GM03348 (cell line): ENCODE data around the gene EIPR1.
"Not testable (repeated sequence)": the region's sequence is repeated elsewhere in the genome, so short reads cannot be mapped to it uniquely, and the experiment has no call there.

Experiments used
- DNase-seq: peaks from one replicate; pipeline ENCODE4 v3.0.0; 2012; ENCODE audit warnings: low spot score

Gene EIPR1

DNA sequence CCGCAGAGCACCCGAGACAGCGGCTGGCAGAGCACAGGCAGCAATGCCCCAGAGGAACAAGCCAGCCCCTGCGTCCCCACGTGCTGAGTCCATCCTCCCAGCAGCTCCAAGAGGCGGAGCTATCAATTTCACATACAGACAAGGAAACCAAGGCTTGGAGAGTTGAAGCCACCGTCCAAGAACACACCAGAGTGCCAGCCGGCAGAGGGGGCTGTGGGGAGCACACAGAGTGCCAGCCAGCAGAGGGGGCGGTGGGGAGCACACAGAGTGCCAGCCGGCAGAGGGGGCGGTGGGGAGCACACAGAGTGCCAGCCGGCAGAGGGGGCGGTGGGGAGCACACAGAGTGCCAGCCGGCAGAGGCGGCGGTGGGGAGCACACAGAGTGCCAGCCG is 91.0 kb downstream of the EIPR1 start:
- DNase-seq = not testable (repeated sequence)

DNA sequence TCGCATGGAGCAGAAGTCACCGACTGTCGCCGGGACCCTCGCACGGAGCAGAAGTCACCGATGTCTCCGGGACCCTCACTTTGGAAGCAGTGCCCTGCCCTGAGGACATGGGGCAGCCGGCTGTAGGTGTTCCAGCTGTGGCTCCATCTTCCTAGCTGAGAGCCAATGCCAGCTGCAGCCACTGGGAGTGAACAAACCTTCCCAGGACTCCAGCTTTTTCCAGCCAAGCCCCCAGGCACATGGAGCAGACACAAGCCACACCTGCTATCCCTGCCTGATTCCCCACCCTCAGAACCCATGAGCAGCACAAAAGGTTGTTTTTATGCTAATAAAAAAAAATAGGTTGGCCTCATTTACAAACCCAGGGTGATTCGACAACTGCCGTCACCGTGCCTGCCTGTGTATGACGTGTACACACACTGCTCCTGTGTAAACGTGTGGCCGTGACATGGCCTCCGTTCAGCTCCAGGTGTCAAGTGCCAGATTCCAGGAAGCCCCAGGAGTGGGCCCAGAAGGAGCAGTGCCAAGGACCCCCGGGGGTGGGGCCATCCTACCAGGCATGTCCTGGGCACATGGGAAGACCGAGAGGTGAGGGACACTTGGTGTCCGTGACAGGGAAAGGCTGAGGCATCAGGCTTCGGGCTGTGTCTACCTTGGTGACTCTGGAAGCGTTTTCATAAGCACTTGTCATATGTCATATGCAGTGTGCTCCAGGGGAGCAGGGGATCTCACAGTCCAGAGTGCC is 91.5 kb downstream of the EIPR1 start:
- DNase-seq = no peak

DNA sequence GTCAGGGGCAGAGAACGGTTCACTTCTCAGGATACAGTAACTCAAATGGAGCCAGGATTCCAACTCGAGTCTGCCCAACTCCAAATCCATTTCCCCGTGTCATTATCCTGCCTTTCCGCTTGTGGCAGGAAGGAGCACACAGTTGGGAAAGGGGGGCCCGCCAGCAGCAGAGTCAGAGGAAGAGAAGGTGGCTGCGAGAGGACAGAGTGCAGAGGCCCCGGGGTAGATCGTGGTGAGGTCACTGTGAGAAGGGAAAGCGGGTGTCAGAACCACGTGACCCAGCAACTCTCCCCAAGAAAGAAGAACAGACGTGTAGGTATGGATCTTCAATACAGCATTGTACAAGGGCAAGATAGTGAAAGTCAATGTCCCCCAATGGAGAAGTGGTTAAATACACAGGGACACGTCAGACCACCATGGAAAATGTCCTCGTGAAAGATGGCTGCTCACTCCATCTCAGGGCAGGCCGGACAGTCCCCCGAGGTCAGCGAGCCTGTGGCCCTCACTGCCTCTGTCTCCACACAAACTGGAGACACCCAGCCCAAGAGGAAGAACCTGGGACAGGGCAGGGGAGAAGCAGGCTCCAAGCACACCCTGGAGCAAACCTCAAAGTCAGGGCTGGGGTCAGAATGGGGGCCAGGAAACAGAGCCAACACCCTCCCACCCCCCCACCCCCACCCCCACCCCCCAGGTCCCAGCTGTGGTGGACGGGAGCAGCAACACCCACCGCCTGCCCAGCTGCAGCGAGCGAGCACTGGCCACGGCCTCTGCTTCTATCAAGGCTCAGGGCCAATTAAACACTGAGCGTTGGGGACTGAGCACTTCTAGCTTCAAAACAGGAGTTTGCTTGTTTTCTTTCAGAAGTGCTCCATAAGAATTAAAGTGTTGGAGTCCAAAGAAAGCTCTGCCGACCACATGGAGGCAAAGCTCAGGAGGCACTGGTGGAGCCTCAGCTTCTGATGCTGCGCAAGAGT is 92.7 kb downstream of the EIPR1 start:
- DNase-seq = no peak

DNA sequence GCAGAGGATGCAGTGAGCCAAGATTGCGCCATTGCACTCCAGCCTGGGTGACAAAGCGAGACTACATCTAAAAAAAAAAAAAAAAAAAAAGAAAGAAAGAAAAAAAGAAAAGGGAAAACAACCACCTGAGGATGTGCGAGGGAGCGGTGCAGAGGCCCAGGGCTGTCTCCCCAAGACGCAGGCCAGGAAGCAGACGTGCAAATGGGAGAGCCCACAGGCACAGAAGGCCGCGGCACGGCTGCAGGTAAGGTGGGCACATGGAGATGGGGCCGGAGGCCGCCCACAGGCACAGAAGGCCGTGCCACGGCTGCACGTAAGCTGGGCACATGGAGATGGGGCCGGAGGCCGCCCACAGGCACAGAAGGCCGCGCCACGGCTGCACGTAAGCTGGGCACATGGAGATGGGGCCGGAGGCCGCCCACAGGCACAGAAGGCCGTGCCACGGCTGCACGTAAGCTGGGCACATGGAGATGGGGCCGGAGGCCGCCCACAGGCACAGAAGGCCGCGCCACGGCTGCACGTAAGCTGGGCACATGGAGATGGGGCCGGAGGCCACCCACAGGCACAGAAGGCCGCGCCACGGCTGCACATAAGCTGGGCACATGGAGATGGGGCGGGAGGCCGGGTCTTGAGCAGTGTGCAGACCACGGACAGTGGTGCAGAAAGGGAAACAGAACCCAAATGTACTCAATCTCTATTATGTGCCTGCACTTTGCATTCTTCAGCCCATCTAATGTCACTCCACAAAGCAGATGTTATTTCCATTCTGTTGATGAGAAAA is 93.6 kb downstream of the EIPR1 start:
- DNase-seq = not testable (repeated sequence)

DNA sequence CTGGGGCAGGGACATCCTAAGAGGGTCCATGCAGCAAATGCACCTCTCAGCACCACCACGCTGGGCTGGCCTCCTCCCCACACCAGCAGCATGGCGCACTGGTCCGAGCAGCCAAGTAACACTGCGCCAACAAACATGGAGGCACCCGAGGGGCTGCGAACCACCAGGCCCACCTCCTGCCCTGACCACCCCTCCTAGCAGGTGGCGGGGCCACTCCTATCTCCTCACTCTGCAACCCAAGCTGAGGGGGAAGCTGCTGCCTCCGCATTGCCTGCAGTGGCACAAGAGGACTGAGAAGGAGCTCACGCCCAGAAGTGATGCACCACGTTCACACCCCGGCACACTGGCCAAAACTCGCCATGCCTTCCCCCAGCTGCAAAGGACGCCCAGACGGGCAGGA is 94.4 kb downstream of the EIPR1 start:
- DNase-seq = no peak

DNA sequence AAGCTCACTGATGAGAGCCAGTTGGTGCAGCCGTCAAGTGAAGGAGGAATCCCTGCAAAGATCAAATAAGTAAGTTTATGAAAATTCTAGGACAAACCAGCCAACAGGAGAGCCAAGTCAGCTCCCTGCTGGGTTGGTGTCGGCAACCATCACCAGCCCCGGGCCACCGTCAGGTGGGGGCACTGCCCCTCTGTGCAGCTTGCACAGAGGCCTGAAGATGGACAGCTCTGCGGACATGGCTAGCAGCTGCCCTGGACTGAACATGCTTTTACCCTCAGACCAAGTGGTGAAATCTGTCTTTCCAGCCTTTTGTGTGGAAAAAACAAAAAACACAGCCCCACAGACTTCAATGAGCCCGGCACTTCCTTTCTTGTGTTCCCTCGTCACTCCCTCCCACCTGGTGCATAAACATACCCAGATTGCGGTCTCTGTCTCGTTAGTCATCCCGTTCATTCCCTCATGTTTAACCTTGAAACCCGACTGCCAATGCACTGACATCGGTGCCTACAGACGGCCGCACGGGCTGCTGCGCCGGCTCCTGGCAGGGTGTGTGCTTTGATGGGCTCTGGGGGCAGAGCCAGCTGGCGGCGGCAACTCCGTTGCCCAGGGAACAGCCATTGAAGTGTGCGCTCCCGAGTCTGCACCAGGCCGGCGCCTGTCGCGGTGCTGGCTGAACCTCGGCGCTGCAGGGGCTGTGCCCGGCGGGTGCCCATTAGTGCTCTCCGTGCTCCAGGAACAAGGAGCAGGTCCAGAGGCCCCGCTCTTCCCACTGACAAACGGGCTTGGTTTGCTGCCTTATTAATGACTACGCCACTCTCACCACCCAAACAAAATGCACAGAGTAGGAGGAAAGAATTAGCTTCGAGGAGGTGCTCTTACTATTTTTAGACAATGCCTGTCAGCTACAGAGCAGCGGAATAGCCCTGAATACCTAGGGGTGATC is 95.3 kb downstream of the EIPR1 start:
- DNase-seq = no peak

DNA sequence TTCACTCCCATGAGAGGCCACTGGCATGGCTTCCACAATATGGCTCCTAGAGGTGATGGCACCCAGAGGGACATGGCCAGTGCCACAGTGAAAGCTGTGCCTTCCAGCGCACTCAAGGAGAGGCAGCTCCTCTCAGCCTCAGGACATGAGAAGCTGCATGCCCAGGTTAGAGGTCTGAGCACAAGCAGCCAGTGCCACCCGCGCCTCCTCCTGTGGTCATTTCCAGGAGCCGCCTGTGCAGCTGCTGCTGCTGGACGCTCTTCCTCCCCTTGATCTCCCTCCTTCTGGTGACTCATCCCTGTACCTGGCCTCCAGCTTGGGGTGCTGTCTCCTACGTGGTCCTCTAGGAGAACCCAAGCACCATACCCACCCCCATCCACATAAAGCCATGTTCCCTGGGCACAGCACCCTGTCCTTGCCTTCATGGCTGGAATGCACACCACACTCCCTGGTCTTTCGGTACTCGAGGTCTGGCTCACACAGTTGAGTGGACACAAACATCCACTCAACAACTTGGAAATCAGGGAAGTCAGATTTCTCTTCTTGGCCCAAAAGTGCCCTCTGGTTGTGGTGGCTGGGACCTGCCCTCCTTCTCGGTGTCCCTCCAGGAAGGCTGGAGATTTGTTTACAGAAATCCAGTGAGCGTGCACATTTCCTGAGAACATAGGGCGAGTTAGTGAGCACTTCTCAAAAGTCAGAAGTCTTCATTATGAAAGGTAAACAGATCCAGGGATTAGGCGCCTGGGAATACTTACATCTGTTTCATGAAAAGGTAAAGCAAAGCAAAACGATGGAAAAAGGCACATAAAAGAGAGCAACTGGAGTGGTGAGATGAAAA is 96.7 kb downstream of the EIPR1 start:
- no peak for DNase-seq

DNA sequence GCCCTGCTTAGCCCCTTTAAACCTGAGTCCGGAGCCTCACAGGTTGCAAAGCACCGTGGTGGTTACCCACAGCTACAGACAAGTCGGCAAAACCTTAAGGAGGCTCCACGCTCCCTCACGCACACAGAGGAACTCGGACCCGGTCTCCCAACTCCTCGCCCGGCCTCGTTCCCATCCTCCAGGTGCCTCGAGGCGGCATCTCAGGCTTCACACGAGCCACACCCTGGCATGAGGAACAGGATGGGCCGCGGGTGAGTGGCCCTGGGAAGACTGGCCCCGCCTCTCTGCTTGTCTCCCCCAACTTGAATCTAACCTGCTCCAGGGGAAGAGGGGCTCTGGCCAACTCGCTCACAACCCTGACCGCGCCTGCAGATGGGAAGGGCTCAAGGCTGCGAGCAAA is 97.4 kb downstream of the EIPR1 start:
- no peak for DNase-seq

DNA sequence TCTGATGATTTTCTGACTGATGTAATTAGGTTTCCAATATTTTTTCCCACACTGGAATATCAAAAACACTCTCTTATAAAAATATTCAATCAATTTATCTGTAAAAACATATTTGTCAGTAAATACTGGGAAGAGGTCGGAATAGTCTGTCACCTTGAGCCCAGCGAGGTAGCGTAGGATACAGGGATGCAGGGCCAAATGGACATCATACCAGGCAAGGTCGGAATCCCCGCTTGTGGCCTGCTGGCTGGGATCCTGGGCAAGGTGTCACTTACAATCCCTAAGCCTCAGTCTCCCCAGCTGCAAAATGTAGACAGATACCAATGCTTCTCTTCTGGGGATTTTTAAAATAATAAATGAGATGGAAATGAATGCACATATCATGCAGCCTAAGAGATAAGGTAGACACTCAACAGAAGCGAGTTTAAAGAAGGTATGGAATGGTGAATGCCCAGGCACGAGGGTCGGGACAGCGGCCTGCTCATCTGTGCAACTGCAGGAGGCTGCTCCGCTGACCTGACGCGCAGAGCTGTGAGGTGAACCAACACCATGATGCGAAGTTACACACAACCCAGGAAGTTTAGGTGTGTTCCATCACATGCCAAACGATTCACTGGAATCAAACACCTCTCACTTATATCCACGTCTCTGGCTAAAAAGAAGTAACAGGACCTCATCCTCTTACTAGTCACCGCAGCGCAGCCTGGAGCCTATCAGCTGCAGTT is 98.2 kb downstream of the EIPR1 start:
- DNase-seq = no peak

DNA sequence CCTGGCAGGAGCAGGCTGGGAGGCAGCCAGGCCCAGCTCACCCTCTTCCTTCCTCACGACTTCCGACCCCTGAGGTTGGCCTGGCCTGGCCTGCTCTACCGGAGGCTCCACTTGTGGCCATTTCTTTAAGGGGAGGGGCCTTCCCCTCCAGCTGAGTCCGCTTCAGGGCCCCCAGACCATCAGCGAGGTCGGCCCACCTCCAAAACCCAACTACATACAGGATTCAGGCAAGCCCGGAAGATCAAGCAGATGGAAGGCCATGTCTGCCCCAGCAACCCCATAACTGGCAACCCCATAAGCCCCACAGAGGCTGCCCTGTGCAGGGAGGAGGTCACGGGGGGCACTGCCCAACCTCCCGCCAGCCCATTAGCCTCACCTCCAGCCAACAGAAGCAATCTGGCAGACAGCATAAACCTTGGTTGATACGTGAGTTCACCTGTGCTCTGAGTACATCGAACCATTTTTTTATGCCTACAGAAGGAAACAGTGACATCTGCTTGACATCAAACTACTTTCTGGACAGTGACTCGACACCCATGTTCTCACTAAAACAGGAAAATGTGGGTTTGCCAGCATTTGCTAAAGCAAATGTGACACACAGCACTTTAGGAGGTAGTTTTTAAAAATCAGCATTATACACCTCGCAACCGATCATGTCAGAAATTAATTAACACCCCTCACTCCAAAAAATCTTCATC is 98.9 kb downstream of the EIPR1 start:
- DNase-seq = no peak

DNA sequence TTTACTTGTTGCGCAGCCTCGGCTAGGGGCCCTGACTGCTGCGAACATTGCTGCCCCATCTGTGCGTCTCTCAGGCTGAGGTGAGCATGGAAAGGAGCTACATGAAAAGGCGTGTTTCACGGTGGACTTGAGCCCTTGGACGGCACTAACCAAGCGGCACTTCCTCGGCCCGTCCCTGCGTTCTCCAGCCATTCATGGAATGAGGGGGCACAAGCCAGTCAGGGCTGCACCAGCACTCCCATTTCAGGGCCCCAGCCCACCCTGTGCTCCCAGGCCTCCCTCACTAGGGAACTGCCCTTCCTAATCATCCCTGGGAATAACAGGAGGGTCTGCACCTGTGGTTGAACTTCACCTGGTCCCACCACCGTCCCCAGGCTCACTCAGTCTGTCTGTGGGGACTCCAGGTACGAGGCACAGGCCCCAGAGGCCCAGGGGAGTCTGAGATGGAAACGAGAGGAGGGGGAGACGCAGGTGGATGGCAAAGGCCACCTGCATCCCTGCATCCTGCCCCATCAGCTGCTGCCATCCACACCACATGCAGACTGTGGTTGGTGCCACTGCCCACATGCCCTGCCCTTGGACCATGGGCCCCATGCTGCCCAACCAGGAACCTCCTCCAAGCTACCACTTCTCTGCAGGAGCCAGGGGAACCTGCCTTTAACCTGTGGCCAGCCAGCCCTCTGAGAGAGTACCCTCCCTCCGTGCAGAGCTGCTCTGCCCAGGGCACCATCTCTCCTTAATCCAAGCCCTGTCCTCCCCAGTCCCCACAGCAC is 99.7 kb downstream of the EIPR1 start:
- no peak for DNase-seq

DNA sequence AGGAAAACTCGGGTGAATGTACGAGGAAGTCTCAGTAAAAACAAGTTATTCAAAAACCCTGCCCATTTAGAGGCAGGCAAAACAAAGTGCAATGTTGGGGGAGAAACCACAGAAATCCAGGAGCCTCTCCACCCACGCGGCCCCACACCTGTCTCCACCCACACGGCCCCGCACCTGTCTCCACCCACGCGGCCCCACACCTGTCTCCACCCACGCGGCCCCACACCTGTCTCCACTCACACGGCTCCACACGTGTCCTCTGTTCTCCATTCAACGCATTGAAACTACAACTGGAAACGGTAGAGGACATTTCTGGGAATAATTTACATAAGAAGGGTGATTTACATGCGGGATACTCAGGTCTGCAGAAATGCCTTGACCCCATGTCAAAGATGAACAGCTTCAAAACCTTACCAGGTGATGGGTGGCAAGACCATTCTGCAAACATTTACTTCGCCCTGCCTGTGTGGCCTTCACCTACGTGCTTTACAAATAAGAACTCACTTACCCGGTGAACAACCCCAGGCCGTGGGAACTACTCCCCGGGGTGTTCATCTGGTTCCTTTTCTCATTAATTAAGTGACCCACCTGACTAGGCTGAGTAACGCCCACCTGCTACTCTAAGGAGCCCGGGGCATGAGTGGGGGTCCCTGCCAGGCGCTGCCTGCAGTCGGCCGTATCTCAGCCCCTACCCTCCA is 100.4 kb downstream of the EIPR1 start:
- DNase-seq = no peak

DNA sequence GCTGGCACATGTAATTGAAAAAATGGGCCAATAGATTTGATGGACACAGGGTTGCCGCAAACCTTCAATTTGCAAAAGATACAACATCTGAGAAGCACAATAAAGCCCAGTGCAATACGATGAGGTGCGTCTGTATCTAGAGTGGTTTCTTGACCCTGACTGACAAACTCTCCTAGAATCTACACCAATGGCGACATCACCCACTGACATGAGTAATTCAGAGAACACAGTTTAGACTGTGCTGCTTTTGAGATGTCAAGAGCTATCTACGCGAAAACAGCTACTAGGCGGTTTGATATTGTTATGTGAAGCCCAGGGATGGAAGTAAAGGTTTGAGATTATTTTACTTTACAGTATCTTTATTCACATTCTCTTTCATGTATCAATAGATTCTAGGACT is 104.9 kb downstream of the EIPR1 start:
- no peak for DNase-seq

DNA sequence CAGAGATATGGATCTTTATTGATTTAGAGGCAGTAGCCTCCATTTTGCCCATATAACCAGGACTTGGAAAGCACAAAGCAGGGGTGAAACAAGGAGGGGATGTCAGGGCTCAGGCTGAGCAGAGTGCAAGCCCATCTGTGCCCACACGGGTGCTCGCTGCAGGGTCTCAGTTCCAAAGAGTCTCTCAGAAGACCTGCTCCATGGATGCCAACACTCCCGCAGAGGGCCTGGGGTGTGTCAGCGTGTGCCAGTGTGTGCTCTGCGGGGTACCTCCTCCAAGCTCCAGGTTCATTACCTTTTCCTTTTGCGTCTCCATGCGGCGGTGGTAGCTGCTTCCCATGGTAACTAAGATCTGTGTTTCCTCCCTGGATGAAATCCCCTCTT is 107.5 kb downstream of the EIPR1 start:
- no peak for DNase-seq

DNA sequence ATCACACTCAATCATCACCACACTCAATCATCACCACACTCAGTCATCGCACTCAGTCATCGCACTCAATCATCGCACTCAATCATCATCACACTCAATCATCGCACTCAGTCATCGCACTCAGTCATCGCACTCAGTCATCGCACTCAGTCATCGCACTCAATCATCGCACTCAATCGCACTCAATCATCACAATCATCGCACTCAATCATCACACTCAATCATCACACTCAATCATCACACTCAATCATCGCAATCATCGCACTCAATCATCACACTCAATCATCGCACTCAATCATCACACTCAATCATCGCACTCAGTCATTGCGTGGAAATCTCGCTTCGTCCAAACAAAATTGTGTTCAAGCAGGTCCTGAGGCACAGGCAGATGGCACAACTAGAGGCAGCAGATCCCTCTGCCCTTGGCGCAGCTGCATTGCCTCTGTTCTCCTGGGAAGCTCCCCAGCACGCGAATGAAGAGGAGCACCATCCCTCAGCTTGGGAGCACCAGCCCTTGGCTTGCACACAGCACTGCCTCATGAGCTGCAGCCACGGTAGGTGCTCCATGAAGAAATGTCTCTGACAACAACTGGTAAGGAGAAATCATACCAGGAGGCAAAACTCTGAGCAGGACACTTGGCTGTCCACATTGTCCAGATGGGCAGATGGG is 108.1 kb downstream of the EIPR1 start:
- DNase-seq = no peak

DNA sequence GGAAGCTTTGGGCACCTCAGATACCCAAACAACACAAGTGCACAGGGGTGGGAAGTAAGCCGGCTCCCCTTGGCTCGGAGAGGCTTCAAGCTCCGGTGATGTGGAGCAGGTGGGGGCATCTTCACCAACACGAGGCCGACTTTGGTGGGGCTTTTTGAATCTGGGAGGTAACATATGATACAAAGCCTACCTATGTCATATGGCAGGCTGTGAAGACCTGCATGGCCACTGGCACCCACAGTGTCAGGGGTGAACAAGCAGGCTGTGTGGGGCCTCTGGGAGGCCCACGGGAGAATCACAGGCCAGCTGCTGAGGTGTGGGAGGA is 109.0 kb downstream of the EIPR1 start:
- no peak for DNase-seq
